Parathyroid adenoma (tissue), 2 donors: Measurements from ENCODE around the gene ACSBG1.

Experiments used
- H2AFZ ChIP-seq: fragments of 300-600 bp; sonication (generic); one replicate; pipeline ENCODE4 v1.7.0; 2017; ENCODE audit warnings: antibody characterized with exemption, mild to moderate bottlenecking
- H3K27ac ChIP-seq: fragments of 300-600 bp; sonication (generic); one replicate; pipeline ENCODE4 v1.7.0; 2017
- H3K27me3 ChIP-seq: fragments of 300-600 bp; sonication (generic); one replicate; pipeline ENCODE4 v1.7.0; 2017; ENCODE audit warnings: low read length; ENCODE audit not compliant: control insufficient read depth, insufficient read depth
- H3K36me3 ChIP-seq: fragments of 300-600 bp; sonication (generic); one replicate; pipeline ENCODE4 v1.7.0; 2017; ENCODE audit warnings: low read length; ENCODE audit not compliant: control insufficient read depth, insufficient read depth
- H3K4me1 ChIP-seq: fragments of 300-600 bp; sonication (generic); one replicate; pipeline ENCODE4 v1.7.0; 2017; ENCODE audit warnings: control low read depth
- H3K4me2 ChIP-seq: fragments of 300-600 bp; sonication (generic); one replicate; pipeline ENCODE4 v1.7.0; 2017; ENCODE audit warnings: low read length
- H3K4me3 ChIP-seq: fragments of 300-600 bp; sonication (generic); one replicate; pipeline ENCODE4 v1.7.0; 2017; ENCODE audit warnings: low read depth, low read length
- H3K79me2 ChIP-seq: fragments of 300-600 bp; sonication (generic); one replicate; pipeline ENCODE4 v1.7.0; 2017; ENCODE audit warnings: control low read depth
- H3K9ac ChIP-seq: fragments of 300-600 bp; sonication (generic); one replicate; pipeline ENCODE4 v1.7.0; 2017; ENCODE audit warnings: mild to moderate bottlenecking
- H3K9me3 ChIP-seq: fragments of 300-600 bp; sonication (generic); one replicate; pipeline ENCODE4 v1.7.0; 2017; ENCODE audit warnings: low read length; ENCODE audit not compliant: control insufficient read depth
- CTCF ChIP-seq: fragments of 300-600 bp; sonication (generic); IDR thresholded peaks from one replicate; pipeline ENCODE4 v1.7.0; 2017; ENCODE audit warnings: antibody characterized with exemption, mild to moderate bottlenecking
- donor health status: primary hyperparathyroidism.

Gene ACSBG1

GRCh38 chr15:78129077-78129750 lies 105.2 kb downstream of the ACSBG1 start:
- Histone ChIP-seq H3K79me2 (no peaks in the 10 kb centered on the region), H3K9me3 (no peaks in the 10 kb centered on the region), H3K4me1 (no peaks in the 10 kb centered on the region), H3K36me3 (no peaks in the 10 kb centered on the region), H3K4me2 (no peak overlapping the region), H3K27ac (no peak overlapping the region), H3K27me3 (no peaks in the 10 kb centered on the region), H3K9ac (no peak overlapping the region), H2AFZ (no peak overlapping the region), H3K4me3 (no peak overlapping the region)
- TF ChIP-seq CTCF = no peak

GRCh38 chr15:78127882-78128281 lies 106.5 kb downstream of the ACSBG1 start:
- Histone ChIP-seq H3K9ac (no peak overlapping the region), H3K27me3 (no peaks in the 10 kb centered on the region), H2AFZ (no peak overlapping the region), H3K4me3 (no peak overlapping the region), H3K4me2 (no peak overlapping the region), H3K4me1 (no peaks in the 10 kb centered on the region), H3K9me3 (no peaks in the 10 kb centered on the region), H3K27ac (no peak overlapping the region), H3K79me2 (no peaks in the 10 kb centered on the region), H3K36me3 (no peaks in the 10 kb centered on the region)
- no peak for TF ChIP-seq CTCF

GRCh38 chr15:78125267-78125666 lies 109.1 kb downstream of the ACSBG1 start:
- no peaks in the 10 kb centered on the region for H3K4me1 ChIP-seq
- H3K36me3 ChIP-seq = no peaks in the 10 kb centered on the region
- H3K4me3 ChIP-seq = no peak overlapping the region
- no peaks in the 10 kb centered on the region for H3K79me2 ChIP-seq
- H3K27me3 ChIP-seq = no peaks in the 10 kb centered on the region
- no peak for TF ChIP-seq CTCF
- H3K27ac ChIP-seq = no peak overlapping the region
- H3K4me2 ChIP-seq = no peak overlapping the region
- H2AFZ ChIP-seq = no peak overlapping the region
- H3K9ac ChIP-seq = no peak overlapping the region
- H3K9me3 ChIP-seq = no peaks in the 10 kb centered on the region

DNA sequence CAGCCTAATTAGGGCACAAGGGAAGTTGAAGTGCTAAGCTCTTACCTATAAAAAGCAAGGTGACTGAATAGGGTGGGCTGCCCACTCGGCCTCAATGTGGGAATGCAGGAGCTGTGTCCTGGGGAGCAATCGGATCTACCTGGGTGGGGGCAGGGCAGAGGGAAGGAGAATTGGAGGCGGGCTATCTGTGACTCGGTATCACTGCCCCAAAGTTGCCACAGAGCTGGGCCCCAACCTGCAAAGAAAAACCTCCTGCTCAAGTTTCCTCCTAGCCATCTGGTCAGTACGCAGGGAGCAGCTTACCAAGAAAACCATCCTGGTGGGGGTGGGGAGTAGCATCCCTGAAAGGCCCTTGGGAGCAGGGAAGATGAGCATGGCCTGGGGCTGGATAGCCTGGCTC lies 113.8 kb downstream of the ACSBG1 start:
- no peak overlapping the region for H3K4me2 ChIP-seq
- H3K4me1 ChIP-seq = no peaks in the 10 kb centered on the region
- TF ChIP-seq CTCF = no peak

More for the DNA sequence above, 113.8 kb downstream of the ACSBG1 start:
- H3K9ac ChIP-seq = no peak overlapping the region
- no peaks in the 10 kb centered on the region for H3K27me3 ChIP-seq
- no peak overlapping the region for H2AFZ ChIP-seq
- no peaks in the 10 kb centered on the region for H3K79me2 ChIP-seq
- no peak overlapping the region for H3K4me3 ChIP-seq
- H3K36me3 ChIP-seq = no peaks in the 10 kb centered on the region
- no peak overlapping the region for H3K27ac ChIP-seq
- H3K9me3 ChIP-seq = no peaks in the 10 kb centered on the region
